ENCODE measurements around the gene MYO1B. TPM values are rescaled to one million over a fixed set of nuclear protein-coding genes. Genes with fewer than 3 reads are reported as not detected.

MYO1B gene
- total RNA-seq, 3 donors from 2014 or later: 35.1 to 64.8 (median 54.6) TPM

- Histone ChIP-seq H3K4me1 (ENCODE audit: low read depth) (no peaks in the 10 kb centered on the region), H3K9me3 (no peaks in the 10 kb centered on the region), H3K36me3 (ENCODE audit: low read depth) (no peaks in the 10 kb centered on the region), H3K4me3 (no peak overlapping the region)
- no peak for TF ChIP-seq CTCF (IDR thresholded peaks at IDR 0.05)
- DNase-seq (no peak), ATAC-seq (no peak)
- intact Hi-C loops (cut with DNase I, micrococcal nuclease): no loop called here
Observed at GRCh38 chr2:191439481-191439880, 194.3 kb downstream of the MYO1B start.

GRCh38 chr2:191441496-191442214 is 196.5 kb downstream of the MYO1B start:
- DNase-seq (no peak), ATAC-seq (no peak)
- no peaks in the 10 kb centered on the region for H3K36me3 ChIP-seq (ENCODE audit: low read depth)
- no peak for TF ChIP-seq CTCF (IDR thresholded peaks at IDR 0.05)
- H3K4me3 ChIP-seq: no peak overlapping the region
- no peaks in the 10 kb centered on the region for H3K4me1 ChIP-seq (ENCODE audit: low read depth)
- intact Hi-C loops (cut with DNase I, micrococcal nuclease): no loop called here
- no peaks in the 10 kb centered on the region for H3K9me3 ChIP-seq

GRCh38 chr2:191443446-191443845 is 198.2 kb downstream of the MYO1B start:
- intact Hi-C loops (cut with DNase I, micrococcal nuclease): no loop called here
- DNase-seq (no peak), ATAC-seq (no peak)
- no peak for TF ChIP-seq CTCF (IDR thresholded peaks at IDR 0.05)
- Histone ChIP-seq H3K4me1 (ENCODE audit: low read depth) (no peaks in the 10 kb centered on the region), H3K36me3 (ENCODE audit: low read depth) (no peaks in the 10 kb centered on the region), H3K4me3 (no peak overlapping the region), H3K9me3 (no peaks in the 10 kb centered on the region)

- ATAC-seq: peak; percentile 68
- no peak for TF ChIP-seq CTCF (IDR thresholded peaks at IDR 0.05)
- intact Hi-C loops (cut with DNase I, micrococcal nuclease): no loop called here
- Histone ChIP-seq H3K4me1 (ENCODE audit: low read depth) (no peaks in the 10 kb centered on the region), H3K9me3 (no peaks in the 10 kb centered on the region), H3K4me3 (no peak overlapping the region), H3K36me3 (ENCODE audit: low read depth) (no peaks in the 10 kb centered on the region)
- no peak for DNase-seq
Observed at GRCh38 chr2:191446910-191447309, 201.7 kb downstream of the MYO1B start.

GRCh38 chr2:191451116-191451515 is 205.9 kb downstream of the MYO1B start:
- H3K9me3 ChIP-seq: no peaks in the 10 kb centered on the region
- no peak for TF ChIP-seq CTCF (IDR thresholded peaks at IDR 0.05)
- no peak for ATAC-seq
- H3K4me1 ChIP-seq (ENCODE audit: low read depth): no peaks in the 10 kb centered on the region
- H3K36me3 ChIP-seq (ENCODE audit: low read depth): no peaks in the 10 kb centered on the region
- no peak overlapping the region for H3K4me3 ChIP-seq
- intact Hi-C loops (cut with DNase I, micrococcal nuclease): no loop called here
- no peak for DNase-seq

- Histone ChIP-seq H3K4me3 (no peak overlapping the region), H3K36me3 (ENCODE audit: low read depth) (no peaks in the 10 kb centered on the region), H3K4me1 (ENCODE audit: low read depth) (no peaks in the 10 kb centered on the region), H3K9me3 (no peaks in the 10 kb centered on the region)
- intact Hi-C loops (cut with DNase I, micrococcal nuclease): no loop called here
- peak; percentile 31 for ATAC-seq
- no peak for TF ChIP-seq CTCF (IDR thresholded peaks at IDR 0.05)
- DNase-seq: no peak
Observed at GRCh38 chr2:191452065-191452464, 206.9 kb downstream of the MYO1B start.

Data from mucosa of descending colon (tissue), 3 donors.